Neuronal stem cell (in vitro differentiated cells): ENCODE data around the gene LCE5A.

ENCODE experiments used
- DNase-seq: peaks from one replicate; pipeline ENCODE4 v3.0.0-alpha.2; 2013; ENCODE audit warnings: low spot score
- H2AFZ ChIP-seq: one replicate; pipeline ENCODE4 v1.6.1; 2013; ENCODE audit warnings: mild to moderate bottlenecking, low read length, inconsistent platforms
- H2AK5ac ChIP-seq: 2 replicates; pipeline ENCODE4 v1.6.1; 2013; ENCODE audit warnings: low read depth, mild to moderate bottlenecking, inconsistent platforms, low read length, moderate library complexity, mixed read lengths
- H2BK120ac ChIP-seq: 2 replicates; pipeline ENCODE4 v1.6.1; 2013; ENCODE audit warnings: low read depth, mild to moderate bottlenecking, inconsistent platforms, low read length, moderate library complexity, mixed read lengths
- H2BK12ac ChIP-seq: one replicate; pipeline ENCODE4 v1.6.1; 2013; ENCODE audit warnings: low read length, inconsistent platforms
- H2BK15ac ChIP-seq: 2 replicates; pipeline ENCODE4 v1.6.1; 2013; ENCODE audit warnings: mild to moderate bottlenecking, low read length, inconsistent platforms, mixed read lengths
- H2BK5ac ChIP-seq: one replicate; pipeline ENCODE4 v1.6.1; 2013; ENCODE audit warnings: inconsistent platforms, mild to moderate bottlenecking, low read length, moderate library complexity
- H3K14ac ChIP-seq: one replicate; pipeline ENCODE4 v1.6.1; 2013; ENCODE audit warnings: low read length, inconsistent platforms
- H3K18ac ChIP-seq: 2 replicates; pipeline ENCODE4 v1.6.1; 2013; ENCODE audit warnings: low read length, inconsistent platforms
- H3K23ac ChIP-seq: 2 replicates; pipeline ENCODE4 v1.6.1; 2013; ENCODE audit warnings: low read depth, mild to moderate bottlenecking, mixed read lengths, low read length, inconsistent platforms; ENCODE audit not compliant: poor library complexity
- H3K27ac ChIP-seq: replicated peaks from 3 replicates; pipeline ENCODE4 v1.5.1; 2013; ENCODE audit warnings: low read length, inconsistent platforms
- H3K27me3 ChIP-seq, 3 experiments: 2 replicates each; pipeline ENCODE4 v1.6.1; 2013; ENCODE audit warnings: low read length in 3 of 3, mild to moderate bottlenecking in 2 of 3, inconsistent platforms in 1 of 3, low read depth in 1 of 3, mixed read lengths in 1 of 3, moderate library complexity in 1 of 3; ENCODE audit not compliant: control insufficient read depth in 3 of 3, insufficient read depth in 3 of 3
- H3K36me3 ChIP-seq, 2 donors: replicated peaks in 1 of 2; 2 replicates each; pipeline ENCODE4 v1.6.1; 2013; ENCODE audit warnings: low read length in 2 of 2; ENCODE audit not compliant: control insufficient read depth in 2 of 2, insufficient read depth in 2 of 2
- H3K4ac ChIP-seq: 2 replicates; pipeline ENCODE4 v1.6.1; 2013; ENCODE audit warnings: inconsistent platforms, mild to moderate bottlenecking, low read length, moderate library complexity
- H3K4me1 ChIP-seq, 2 donors: 1 replicate in 1 of 2; 2 replicates in 1 of 2; pipeline ENCODE4 v1.6.1; 2013; ENCODE audit warnings: low read length in 2 of 2, low read depth in 1 of 2; ENCODE audit not compliant: control insufficient read depth in 2 of 2, insufficient read depth in 1 of 2
- H3K4me2 ChIP-seq: one replicate; pipeline ENCODE4 v1.6.1; 2013; ENCODE audit warnings: mild to moderate bottlenecking, low read length, inconsistent platforms; ENCODE audit not compliant: insufficient read depth, poor library complexity, severe bottlenecking
- H3K4me3 ChIP-seq, 2 donors: 2 replicates each; pipeline ENCODE4 v1.5.1; 2013; ENCODE audit warnings: low read length in 2 of 2, mild to moderate bottlenecking in 2 of 2, inconsistent platforms in 1 of 2, moderate library complexity in 1 of 2
- H3K79me1 ChIP-seq: one replicate; pipeline ENCODE4 v1.6.1; 2013; ENCODE audit warnings: low read depth, mild to moderate bottlenecking, inconsistent platforms, low read length, moderate library complexity
- H3K9ac ChIP-seq: one replicate; pipeline ENCODE4 v1.6.1; 2013; ENCODE audit warnings: mild to moderate bottlenecking, low read depth, low read length, inconsistent platforms; ENCODE audit not compliant: poor library complexity
- H3K9me3 ChIP-seq, 2 donors: replicated peaks in 1 of 2; 2 replicates each; pipeline versions ENCODE3 to v1.6.1; 2013; ENCODE audit warnings: low read length in 2 of 2, mild to moderate bottlenecking in 2 of 2, inconsistent platforms in 1 of 2, low read depth in 1 of 2, mixed read lengths in 1 of 2, moderate library complexity in 1 of 2; ENCODE audit not compliant: control insufficient read depth in 2 of 2, insufficient read depth in 1 of 2
- H4K8ac ChIP-seq: one replicate; pipeline ENCODE4 v1.6.1; 2013; ENCODE audit warnings: low read depth, mild to moderate bottlenecking, inconsistent platforms, low read length, moderate library complexity
- H4K91ac ChIP-seq: one replicate; pipeline ENCODE4 v1.6.1; 2013; ENCODE audit warnings: low read length, low read depth, mild to moderate bottlenecking, inconsistent platforms; ENCODE audit not compliant: poor library complexity
- WGBS, 2 donors: extraction: QIAGEN DNeasy Blood & Tissue Kit; methylation state at CpG; one replicate each; pipeline ENCODE4 v1.1.7; 2013; ENCODE audit warnings: missing lambda C conversion rate in 2 of 2, mixed read lengths in 1 of 2; ENCODE audit not compliant: insufficient read length in 2 of 2, insufficient replicate concordance in 1 of 2; ENCODE audit errors: extremely low coverage in 2 of 2; 5-methylcytosine and 5-hydroxymethylcytosine counted together

The LCE5A gene

DNA sequence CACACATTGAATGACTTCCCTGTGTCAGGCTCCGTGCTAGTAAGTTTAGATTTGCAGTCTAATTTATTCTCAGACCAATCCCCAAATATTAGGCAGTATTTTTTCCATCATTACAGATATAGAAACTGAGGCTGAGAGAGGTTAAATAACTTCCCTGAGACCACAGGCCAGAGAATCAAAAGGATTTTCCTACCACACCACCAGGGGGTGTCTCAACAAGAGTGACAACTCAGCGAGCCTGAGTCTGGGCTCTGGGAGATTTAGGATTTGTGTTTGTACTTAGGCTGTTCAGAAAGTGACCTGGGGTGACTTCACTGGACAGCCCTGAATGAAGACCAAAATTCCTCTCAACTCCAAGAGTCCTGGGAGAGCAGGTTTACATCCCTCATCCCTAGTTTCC lies 13.3 kb upstream of the LCE5A start:
- Histone ChIP-seq H3K4me2 (no peak overlapping the region), H3K27ac (no peak overlapping the region), H2BK5ac (no peak overlapping the region), H2BK12ac (no peak overlapping the region), H3K4me3 (no peak overlapping the region), H2BK15ac (no peak overlapping the region), H3K4me1 (no peaks in the 10 kb centered on the region), H3K27me3 (no peaks in the 10 kb centered on the region), H2AK5ac (no peak overlapping the region), H3K36me3 (no peaks in the 10 kb centered on the region), H3K14ac (no peak overlapping the region), H3K9me3 (peaks cover 0 to 36% of the 10 kb centered on the region in 2 donors), H3K4ac (no peak overlapping the region), H3K18ac (no peak overlapping the region), H4K91ac (no peak overlapping the region), H2AFZ (no peak overlapping the region), H3K23ac (no peak overlapping the region), H3K9ac (no peak overlapping the region), H2BK120ac (no peak overlapping the region), H3K79me1 (no peaks in the 10 kb centered on the region), H4K8ac (no peak overlapping the region)
- no peak for DNase-seq
- no CpG with 5 or more reads among the region's 2 CpGs for WGBS, 2 donors

DNA sequence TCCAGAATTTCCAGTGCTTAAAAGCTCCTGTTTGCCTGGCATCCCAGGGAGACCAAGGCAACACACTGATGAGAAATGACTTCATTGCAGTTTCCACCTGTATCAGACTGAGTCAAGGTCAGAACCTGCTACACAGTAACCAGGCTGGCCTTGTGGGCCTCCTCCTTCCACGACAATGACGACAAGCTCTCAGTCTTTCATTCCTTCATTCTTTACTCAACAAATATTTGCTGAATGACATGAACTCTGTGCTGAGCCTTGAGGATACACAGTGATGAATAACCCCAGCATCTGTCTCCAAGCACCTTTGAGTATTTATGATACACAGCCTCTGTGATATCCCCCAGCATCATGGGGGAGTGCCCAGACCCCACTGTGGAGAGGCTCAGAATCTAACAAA lies 8.9 kb upstream of the LCE5A start:
- Histone ChIP-seq H3K4me2 (no peak overlapping the region), H2BK15ac (no peak overlapping the region), H2AK5ac (no peak overlapping the region), H2BK120ac (no peak overlapping the region), H3K27ac (no peak overlapping the region), H3K18ac (no peak overlapping the region), H3K14ac (no peak overlapping the region), H3K4ac (no peak overlapping the region), H3K27me3 (no peaks in the 10 kb centered on the region), H2BK12ac (no peak overlapping the region), H2BK5ac (no peak overlapping the region), H4K8ac (no peak overlapping the region), H2AFZ (no peak overlapping the region), H3K79me1 (no peaks in the 10 kb centered on the region), H3K23ac (no peak overlapping the region), H4K91ac (no peak overlapping the region), H3K4me1 (no peaks in the 10 kb centered on the region), H3K36me3 (no peaks in the 10 kb centered on the region), H3K9me3 (peaks cover 0 to 50% of the 10 kb centered on the region in 2 donors), H3K9ac (no peak overlapping the region), H3K4me3 (no peak overlapping the region)
- no peak for DNase-seq
- WGBS, 2 donors: no CpG with 5 or more reads among the region's 2 CpGs

DNA sequence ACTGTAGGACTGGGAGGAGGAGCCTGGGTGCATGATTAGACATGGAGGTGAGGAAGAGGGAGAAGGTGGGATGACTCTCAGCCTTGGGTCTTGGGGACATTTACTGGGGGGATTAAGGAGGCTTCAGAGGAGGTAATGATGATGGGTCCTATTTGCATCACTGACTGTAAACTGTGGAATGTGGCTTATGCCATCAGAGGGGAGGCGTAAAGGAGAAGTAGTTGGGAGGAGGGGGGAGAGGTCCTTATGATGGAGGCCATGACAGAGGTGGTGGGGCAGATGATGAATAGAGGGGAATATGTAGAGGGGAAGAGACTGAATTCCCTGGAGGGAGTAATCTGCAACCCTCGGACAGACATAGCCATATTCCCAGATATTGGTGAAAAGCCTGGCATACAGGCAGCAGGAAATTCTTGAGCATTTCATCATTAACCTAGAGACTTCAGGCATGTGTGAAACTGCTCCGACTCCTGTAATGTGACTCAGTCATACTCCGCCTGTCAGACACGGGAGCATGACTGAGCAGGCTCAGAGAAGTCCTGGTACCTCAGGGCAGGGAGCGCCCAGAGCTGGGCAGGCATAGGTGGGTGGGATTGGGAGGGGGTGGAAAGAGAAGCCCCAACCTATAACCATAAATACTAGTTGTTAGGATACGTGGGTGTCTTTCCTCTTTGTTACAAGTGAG lies 8.0 kb upstream of the LCE5A start:
- Histone ChIP-seq H3K4me1 (no peaks in the 10 kb centered on the region), H3K27ac (no peak overlapping the region), H2AK5ac (no peak overlapping the region), H3K36me3 (no peaks in the 10 kb centered on the region), H3K9ac (no peak overlapping the region), H3K27me3 (no peaks in the 10 kb centered on the region), H4K91ac (no peak overlapping the region), H3K4me2 (no peak overlapping the region), H2BK120ac (no peak overlapping the region), H3K14ac (no peak overlapping the region), H3K4ac (no peak overlapping the region), H4K8ac (no peak overlapping the region), H3K18ac (no peak overlapping the region), H3K79me1 (no peaks in the 10 kb centered on the region), H2BK12ac (no peak overlapping the region), H3K9me3 (peaks cover 0 to 50% of the 10 kb centered on the region in 2 donors), H2BK5ac (no peak overlapping the region), H2BK15ac (no peak overlapping the region), H3K23ac (no peak overlapping the region), H3K4me3 (no peak overlapping the region), H2AFZ (no peak overlapping the region)
- no peak for DNase-seq
- no CpG with 5 or more reads among the region's 7 CpGs for WGBS, 2 donors

DNA sequence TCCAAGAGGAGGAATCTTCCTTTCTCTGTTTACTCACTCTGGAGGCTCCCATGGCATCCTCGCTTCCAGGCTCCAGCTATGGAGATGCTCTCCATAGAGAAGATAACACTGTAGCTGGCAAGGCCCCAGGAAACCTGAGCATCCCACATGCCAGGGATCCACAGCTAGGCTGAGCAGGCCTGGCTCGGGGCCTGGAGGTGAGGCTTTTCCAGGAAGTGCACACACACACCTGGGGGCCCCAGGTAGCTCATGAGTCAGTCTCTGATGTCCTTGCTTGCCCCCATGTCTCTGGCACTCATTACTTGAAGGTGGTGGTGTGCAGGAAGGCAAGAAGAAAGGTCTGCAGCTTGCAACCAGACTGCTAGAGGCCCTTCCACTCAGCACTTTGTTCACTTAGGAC lies 5.5 kb upstream of the LCE5A start:
- H3K18ac ChIP-seq: no peak overlapping the region
- no peak for DNase-seq
- H2BK15ac ChIP-seq: no peak overlapping the region
- no peak overlapping the region for H3K9ac ChIP-seq
- no peak overlapping the region for H3K14ac ChIP-seq
- no peak overlapping the region for H3K27ac ChIP-seq
- no peak overlapping the region for H3K4me2 ChIP-seq
- H3K4me1 ChIP-seq: no peaks in the 10 kb centered on the region
- no peak overlapping the region for H4K91ac ChIP-seq
- H3K9me3 ChIP-seq: peaks cover 0 to 35% of the 10 kb centered on the region in 2 donors
- H2AK5ac ChIP-seq: no peak overlapping the region
- WGBS, 2 donors: no CpG with 5 or more reads among the region's 2 CpGs
- no peak overlapping the region for H2AFZ ChIP-seq
- no peak overlapping the region for H3K4ac ChIP-seq
- H2BK5ac ChIP-seq: no peak overlapping the region
- no peak overlapping the region for H2BK120ac ChIP-seq
- H3K27me3 ChIP-seq: no peaks in the 10 kb centered on the region
- no peaks in the 10 kb centered on the region for H3K36me3 ChIP-seq
- H3K79me1 ChIP-seq: no peaks in the 10 kb centered on the region
- H3K4me3 ChIP-seq: no peak overlapping the region
- no peak overlapping the region for H3K23ac ChIP-seq
- H4K8ac ChIP-seq: no peak overlapping the region
- H2BK12ac ChIP-seq: no peak overlapping the region
